Kidney epithelial cell (primary cell): ENCODE measurements around the gene EAF2. TPM values are rescaled to one million over a fixed set of nuclear protein-coding genes. Genes with fewer than 3 reads are reported as not detected.

Experiments used
- DNase-seq: peaks from one replicate; pipeline ENCODE4 v3.0.0-alpha.2; 2010; ENCODE audit warnings: low read depth
- H3K27me3 ChIP-seq: 2 replicates; pipeline ENCODE4 v1.6.0; 2011; ENCODE audit warnings: low read length; ENCODE audit not compliant: control insufficient read depth, insufficient read depth
- H3K36me3 ChIP-seq: 2 replicates; pipeline ENCODE4 v1.5.1; 2011; ENCODE audit warnings: low read length; ENCODE audit not compliant: control insufficient read depth, insufficient read depth
- H3K4me3 ChIP-seq: 2 replicates; pipeline ENCODE4 v1.5.1; 2011; ENCODE audit warnings: low read depth, mild to moderate bottlenecking, control low read depth, low read length
- total RNA-seq: library from RNA; depleted of rRNA; stranded (reverse); fragments of >200 nt; gene quantifications from 2 replicates; pipeline ENCODE4 v1.2.3, GENCODE V29; 2015
- TF ChIP-seq, protein P1 (sequence below): IDR thresholded peaks from 2 replicates; pipeline ENCODE4 v1.5.1; 2011; ENCODE audit warnings: mild to moderate bottlenecking, moderate library complexity, low read length, control low read depth, inconsistent platforms; ENCODE audit not compliant: insufficient read depth, poor library complexity, severe bottlenecking

EAF2 gene
- total RNA-seq, 1 donor from 2014 or later = 1.1 TPM

DNA sequence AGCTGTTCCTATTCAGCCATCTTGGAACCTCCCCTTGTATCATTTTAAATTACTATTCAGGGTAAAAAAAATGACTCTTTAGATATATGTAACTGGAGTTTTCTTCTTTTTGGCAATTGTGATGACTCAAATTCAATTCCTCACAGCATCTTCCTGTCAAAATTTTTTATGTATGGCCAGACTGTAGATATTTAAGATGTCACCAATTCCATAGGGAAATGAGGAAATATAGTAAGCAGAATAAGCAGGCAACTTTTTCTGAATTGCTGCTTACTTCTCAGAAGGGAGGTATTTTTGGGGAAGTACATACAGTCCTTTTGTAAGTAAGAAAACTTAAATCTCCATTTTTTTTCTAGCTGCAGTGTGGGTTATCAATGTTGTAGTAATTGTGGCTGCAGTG lies 28.8 kb downstream of the EAF2 start:
- TF ChIP-seq, protein P1, sequence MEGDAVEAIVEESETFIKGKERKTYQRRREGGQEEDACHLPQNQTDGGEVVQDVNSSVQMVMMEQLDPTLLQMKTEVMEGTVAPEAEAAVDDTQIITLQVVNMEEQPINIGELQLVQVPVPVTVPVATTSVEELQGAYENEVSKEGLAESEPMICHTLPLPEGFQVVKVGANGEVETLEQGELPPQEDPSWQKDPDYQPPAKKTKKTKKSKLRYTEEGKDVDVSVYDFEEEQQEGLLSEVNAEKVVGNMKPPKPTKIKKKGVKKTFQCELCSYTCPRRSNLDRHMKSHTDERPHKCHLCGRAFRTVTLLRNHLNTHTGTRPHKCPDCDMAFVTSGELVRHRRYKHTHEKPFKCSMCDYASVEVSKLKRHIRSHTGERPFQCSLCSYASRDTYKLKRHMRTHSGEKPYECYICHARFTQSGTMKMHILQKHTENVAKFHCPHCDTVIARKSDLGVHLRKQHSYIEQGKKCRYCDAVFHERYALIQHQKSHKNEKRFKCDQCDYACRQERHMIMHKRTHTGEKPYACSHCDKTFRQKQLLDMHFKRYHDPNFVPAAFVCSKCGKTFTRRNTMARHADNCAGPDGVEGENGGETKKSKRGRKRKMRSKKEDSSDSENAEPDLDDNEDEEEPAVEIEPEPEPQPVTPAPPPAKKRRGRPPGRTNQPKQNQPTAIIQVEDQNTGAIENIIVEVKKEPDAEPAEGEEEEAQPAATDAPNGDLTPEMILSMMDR = no peak
- Histone ChIP-seq H3K4me3 (no peak overlapping the region), H3K36me3 (no peaks in the 10 kb centered on the region), H3K27me3 (no peaks in the 10 kb centered on the region)
- DNase-seq = no peak

DNA sequence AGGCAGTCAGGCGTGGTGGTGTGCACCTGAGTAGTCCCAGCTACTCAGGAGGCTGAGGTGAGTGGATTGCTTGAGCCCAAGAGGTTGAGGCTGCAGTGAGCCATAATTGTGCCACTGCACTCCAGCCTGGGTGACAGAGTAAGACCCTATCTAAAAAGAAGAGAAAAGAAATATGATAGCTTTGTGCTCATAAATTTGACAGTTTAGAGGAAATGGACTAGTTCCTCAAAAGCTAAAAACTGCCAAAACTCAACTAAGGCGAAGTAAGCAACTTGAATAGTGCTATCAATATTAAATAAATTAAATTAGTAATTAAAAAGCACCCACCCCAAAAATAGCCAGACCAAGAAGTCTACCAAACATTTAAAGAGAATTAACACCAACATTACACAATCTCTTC lies 34.7 kb downstream of the EAF2 start:
- TF ChIP-seq, protein P1 = no peak
- no peaks in the 10 kb centered on the region for H3K27me3 ChIP-seq
- H3K36me3 ChIP-seq = no peaks in the 10 kb centered on the region
- DNase-seq = no peak
- no peak overlapping the region for H3K4me3 ChIP-seq

DNA sequence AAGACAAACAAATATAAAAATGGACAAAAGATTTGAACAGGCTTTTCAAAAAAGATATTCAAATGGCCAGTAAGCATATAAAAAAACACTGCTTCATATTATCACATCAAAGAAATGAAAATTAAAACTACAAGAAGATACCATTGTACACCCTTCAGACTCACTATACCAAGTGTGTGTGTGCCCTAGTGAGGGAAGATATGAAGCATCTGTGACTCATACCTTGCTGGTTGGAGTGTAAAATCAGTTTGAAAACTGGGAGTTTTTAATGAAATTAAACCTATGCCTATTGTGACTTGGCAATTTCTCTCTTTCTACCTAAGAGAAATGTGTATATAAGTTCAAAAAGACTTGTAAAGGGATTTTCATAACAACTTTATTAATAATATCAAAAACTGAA lies 35.7 kb downstream of the EAF2 start:
- TF ChIP-seq, protein P1 = no peak
- no peak for DNase-seq

GRCh38 chr3:121871430-121871829 lies 36.4 kb downstream of the EAF2 start:
- no peaks in the 10 kb centered on the region for H3K36me3 ChIP-seq
- H3K27me3 ChIP-seq = no peaks in the 10 kb centered on the region
- no peak overlapping the region for H3K4me3 ChIP-seq
- TF ChIP-seq, protein P1 = no peak
- no peak for DNase-seq

More for the DNA sequence above, 35.7 kb downstream of the EAF2 start:
- H3K36me3 ChIP-seq = no peaks in the 10 kb centered on the region
- H3K4me3 ChIP-seq = no peak overlapping the region
- no peaks in the 10 kb centered on the region for H3K27me3 ChIP-seq

- no peaks in the 10 kb centered on the region for H3K36me3 ChIP-seq
- no peak overlapping the region for H3K4me3 ChIP-seq
- DNase-seq = no peak
- TF ChIP-seq, protein P1 = no peak
- H3K27me3 ChIP-seq = no peaks in the 10 kb centered on the region
Observed at GRCh38 chr3:121878411-121878810, 43.4 kb downstream of the EAF2 start.

- DNase-seq = no peak
- H3K4me3 ChIP-seq = no peak overlapping the region
- H3K27me3 ChIP-seq = no peaks in the 10 kb centered on the region
- H3K36me3 ChIP-seq = no peaks in the 10 kb centered on the region
- TF ChIP-seq, protein P1 = peak; percentile 32
Observed at GRCh38 chr3:121883507-121883906, 48.5 kb downstream of the EAF2 start.
